HG03139 (cell line): ENCODE results near the gene NCK2.

Experiments used
- ATAC-seq: cut with Tn5 transposase; IDR thresholded peaks from one replicate; pipeline ENCODE4 v1.9.1; 2021; ENCODE audit not compliant: unreplicated experiment

Gene NCK2

DNA sequence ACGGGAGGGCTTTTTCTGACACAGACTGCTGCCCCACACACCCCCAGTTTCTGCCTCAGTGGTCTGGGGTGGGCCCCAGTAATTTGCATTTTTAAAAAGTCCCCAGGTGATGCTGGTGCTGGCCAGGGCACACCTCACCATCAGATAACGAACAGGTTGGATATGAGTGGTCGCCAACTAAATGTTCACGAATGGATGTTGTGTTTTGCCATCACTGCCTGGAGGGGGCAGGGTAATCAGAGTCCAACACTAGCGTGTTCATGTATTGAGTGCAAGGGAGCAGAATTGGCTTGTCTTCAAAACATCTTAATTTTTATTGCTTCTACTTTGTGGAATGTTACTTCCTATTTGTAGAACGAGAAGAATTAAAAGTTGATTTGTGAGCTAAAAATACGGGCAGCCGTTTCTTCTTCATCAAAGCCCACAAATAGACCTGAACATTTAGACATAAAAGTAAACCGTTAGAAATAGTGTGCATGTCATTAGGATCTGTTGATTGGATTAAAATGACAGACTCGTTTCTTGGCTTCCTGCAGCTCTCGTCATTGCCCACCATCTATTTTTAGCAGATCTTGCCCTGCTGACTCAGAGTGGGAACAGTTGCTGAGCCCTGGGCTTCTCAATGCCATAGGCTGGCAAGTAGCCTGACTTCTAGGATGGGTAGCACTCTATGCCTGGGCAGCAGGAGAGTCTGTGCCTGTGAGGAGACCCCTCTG lies 45.2 kb downstream of the NCK2 start:
- peak; percentile 51 for ATAC-seq

DNA sequence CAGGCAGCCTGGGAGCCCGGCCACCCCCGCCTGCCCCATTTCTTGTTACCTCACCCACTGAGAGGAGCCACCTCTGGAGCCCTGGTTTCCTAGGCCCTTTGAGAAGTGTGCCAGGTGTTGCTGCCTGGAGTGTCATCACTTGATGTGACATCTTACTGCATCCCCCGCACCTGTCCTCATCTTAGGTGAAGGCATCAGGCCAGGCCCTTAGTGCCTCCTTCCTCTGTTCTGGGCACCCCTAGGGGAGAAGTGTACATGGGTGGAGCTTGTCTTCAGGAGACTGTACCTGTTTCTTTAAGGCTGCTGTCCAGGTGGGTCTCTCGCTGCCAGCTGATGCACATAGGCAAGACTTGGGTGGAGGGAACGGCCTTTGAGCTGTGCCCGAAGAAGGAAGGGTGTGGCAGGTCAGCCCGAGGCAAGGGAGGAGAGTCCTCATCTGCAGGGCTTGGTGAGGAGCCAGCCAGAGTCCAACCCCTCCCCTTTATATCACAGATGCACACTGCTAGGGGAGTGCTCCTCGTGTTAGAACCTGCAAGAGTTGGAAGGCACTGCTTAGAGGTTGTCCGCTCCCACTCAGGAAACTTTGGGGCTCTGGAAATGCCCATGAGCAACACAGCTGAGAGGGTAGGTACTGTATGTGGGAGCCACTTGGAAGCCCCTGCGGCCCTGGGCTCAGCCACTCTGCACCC lies 45.9 kb downstream of the NCK2 start:
- no peak for ATAC-seq

GRCh38 chr2:105791229-105791628 lies 46.5 kb downstream of the NCK2 start:
- ATAC-seq = no peak

GRCh38 chr2:105792561-105792960 lies 47.8 kb downstream of the NCK2 start:
- ATAC-seq = no peak

DNA sequence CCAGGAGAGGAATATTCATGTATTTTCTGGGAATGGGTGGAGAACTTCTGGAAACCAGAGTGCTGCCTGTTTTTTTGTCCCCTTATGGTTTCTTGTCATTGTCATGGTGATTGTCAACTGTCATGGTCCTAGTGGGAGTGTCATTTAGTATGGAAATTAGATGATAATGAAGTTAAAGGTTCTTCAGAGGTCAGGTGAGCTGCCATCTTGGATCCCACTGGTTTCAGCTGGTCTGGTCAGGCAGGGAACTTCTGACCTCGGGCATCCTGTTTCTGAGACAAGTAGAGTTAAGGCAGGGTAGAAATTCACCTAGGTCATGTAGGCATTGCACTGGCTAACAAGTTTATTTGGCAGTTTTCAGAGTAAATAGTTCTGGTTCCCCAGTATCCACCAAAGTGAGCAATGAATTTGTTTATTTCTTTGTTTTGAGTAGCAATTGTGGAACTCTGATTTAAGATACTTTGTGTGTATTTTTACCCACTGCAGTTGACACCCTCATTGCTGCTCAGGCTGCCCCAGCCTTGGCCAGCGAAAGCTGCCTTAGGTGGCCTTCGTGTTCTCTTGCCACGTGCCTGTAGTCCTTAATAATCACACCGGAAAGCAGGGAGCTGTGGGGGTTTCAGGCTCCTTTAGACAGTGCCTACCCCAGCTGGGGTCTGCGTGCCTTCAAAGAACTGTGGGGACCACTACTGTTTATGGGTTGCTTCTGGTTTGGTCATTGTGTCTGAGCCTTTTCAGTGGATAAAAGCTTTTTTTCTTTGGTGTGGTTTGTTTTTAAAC lies 48.7 kb downstream of the NCK2 start:
- no peak for ATAC-seq

GRCh38 chr2:105794926-105795574 lies 50.3 kb downstream of the NCK2 start:
- ATAC-seq = no peak

GRCh38 chr2:105795575-105795934 lies 50.8 kb downstream of the NCK2 start:
- no peak for ATAC-seq

- ATAC-seq = no peak
Measured at GRCh38 chr2:105796131-105796638, 51.5 kb downstream of the NCK2 start.

DNA sequence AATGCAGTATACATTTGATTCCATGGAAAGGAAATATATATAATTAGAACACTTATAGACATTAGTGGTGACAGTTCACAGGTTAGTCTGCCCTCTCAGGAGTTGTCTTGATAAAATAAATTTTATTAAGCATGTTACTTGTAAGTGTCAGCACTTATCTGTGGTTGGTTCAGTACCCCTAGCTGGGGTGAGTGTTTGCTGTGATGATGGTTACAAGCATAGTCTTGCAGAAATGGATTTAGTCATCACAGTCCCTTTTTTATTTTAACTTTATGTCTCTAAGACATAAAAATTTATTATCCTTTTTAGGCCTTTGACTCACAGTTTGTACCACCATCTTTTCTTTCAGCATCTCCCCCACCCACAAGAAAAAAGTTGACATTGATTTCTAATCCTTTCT lies 52.1 kb downstream of the NCK2 start:
- ATAC-seq = no peak

DNA sequence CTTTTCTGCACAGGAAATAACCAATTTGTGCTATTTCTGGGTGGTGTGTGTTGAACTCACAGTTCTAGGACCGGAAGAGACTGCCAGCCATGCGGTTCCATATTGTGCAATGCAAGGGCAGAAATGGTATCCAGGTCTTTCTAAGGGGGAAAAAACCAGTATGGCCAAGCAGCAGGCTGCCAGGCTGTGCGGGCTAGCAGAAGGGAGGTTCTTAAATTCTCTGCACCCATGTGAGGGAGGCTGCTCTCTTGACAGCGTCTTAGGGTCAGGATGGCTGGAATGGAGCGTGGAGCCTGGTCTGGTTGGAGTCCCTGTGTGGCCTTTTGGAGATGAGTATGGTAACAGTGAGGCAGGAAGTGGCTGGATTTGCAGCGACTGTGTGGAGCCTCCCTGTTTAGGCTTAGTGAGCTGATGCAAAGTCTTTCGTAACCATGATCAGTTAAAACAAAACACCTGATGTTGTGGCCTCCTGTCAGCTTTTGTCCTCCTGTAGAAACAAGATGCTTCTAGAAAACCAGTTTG lies 52.6 kb downstream of the NCK2 start:
- ATAC-seq = peak; percentile 45

DNA sequence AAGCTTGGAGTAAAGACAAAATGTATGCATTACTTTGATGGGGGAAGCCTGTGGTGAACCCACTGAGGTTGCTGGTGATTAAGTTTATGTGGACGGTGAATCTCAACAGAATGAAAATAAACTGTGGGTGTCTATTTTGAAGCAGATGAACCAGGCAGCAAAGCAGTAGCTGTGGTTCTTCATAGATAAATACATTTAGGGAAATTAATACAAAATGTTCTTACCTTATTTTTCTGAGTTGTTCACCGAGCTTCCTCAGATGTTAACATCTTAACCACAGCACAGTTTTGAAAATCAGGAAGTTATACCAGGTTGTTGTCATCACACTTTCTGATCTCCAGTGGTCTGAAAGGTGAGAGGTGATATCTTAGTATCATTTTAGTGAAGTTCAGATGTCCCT lies 53.9 kb downstream of the NCK2 start:
- ATAC-seq = no peak

DNA sequence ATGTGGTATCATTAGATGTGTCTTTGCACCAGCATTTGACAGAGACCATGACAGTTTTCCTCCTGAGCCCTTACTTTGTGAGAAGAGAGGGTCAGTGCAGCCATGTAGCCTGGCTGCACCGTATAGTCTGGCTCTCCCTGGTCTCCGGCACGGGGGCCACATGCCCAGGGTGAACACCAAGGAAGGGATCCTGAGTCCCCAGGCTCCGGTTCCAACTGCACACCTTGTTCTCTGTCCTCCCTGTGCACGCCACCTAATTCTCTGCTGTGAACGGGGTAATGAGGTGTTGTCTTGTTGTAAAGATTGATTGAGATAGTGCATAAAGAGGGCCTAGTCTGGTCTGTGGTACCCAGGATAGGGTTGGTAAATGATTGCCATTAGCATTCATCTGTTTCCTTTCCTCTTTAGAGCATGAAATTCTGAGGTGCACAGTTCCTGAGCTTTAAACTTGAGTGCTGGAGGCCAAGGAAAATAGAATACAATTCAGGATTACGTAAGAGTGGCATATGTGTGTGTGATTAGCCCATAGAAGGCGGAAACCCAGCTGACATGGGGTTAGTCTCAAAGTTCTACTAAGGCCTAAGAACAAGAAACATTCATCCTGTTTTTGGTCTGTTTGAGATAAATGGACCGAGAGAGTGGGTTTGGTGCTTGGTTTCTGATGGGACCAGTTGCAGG lies 55.5 kb downstream of the NCK2 start:
- no peak for ATAC-seq

- no peak for ATAC-seq
Measured at GRCh38 chr2:105800953-105801635, 56.4 kb downstream of the NCK2 start.

- ATAC-seq = no peak
Measured at GRCh38 chr2:105801961-105802360, 57.2 kb downstream of the NCK2 start.

- no peak for ATAC-seq
Measured at GRCh38 chr2:105802587-105802986, 57.9 kb downstream of the NCK2 start.

- no peak for ATAC-seq
Measured at GRCh38 chr2:105803337-105803736, 58.6 kb downstream of the NCK2 start.

DNA sequence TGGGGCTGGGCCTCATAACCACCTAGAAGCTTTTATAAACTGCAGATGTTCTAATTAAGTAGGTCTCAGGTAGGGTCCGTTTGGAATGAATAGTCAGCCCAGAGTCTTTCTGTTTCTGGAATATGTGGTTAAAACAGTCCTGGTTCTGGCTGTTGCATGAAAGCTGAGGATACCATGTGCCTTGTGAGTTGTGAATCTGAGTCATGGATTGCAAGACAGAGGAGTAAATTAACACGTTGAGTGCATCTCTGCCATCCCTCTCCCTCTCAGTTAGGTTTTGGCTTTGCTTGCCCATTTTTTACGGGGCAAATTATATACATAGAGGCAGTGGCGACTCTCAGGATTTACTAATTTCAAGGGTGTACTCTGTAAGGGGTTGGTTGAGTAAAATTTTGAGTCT lies 59.1 kb downstream of the NCK2 start:
- ATAC-seq = no peak

DNA sequence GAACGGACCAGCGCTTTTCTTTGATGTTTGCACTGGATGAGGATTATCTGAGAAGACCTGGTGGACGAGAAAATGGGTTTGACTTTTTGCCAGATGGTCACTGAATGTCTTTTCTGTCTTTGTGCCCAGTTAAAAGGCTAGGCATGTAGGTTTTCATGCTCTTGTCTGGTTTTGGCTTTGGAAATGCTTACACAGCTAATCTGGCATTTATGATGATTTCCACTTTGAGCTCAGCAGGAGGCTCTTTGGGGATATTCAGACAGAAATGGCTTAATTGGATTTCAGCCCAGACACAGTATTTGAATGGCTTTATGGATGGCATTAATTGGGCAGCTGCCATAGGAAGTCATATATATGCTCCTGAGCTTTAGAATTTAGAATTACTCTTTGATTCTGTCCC lies 59.6 kb downstream of the NCK2 start:
- no peak for ATAC-seq

DNA sequence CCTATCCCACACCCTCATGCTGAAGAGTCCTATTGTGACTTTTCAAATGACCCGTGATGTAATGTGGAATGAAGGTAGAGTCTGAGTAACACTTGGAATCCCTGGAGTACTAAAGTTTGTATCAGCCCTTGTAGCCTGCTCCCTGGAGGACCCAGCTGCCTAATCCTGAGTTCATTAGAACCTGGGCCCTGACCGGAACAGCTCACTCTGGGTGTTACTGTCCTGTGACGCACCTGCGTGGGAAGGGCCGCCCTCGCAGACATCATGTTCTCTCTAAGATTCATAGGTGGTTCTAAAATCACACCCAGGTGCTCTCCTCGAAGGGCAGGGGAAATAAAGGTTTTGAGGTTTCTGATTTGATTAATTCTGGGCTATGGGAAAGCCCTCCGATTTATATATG lies 62.3 kb downstream of the NCK2 start:
- ATAC-seq = no peak
